Measurements from ENCODE around the gene ETS2. TPM values are rescaled to one million over a fixed set of nuclear protein-coding genes. Genes with fewer than 3 reads are reported as not detected.

ETS2 gene
- polyA plus RNA-seq, 1 donor from 2014 or later: 11.6 TPM

DNA sequence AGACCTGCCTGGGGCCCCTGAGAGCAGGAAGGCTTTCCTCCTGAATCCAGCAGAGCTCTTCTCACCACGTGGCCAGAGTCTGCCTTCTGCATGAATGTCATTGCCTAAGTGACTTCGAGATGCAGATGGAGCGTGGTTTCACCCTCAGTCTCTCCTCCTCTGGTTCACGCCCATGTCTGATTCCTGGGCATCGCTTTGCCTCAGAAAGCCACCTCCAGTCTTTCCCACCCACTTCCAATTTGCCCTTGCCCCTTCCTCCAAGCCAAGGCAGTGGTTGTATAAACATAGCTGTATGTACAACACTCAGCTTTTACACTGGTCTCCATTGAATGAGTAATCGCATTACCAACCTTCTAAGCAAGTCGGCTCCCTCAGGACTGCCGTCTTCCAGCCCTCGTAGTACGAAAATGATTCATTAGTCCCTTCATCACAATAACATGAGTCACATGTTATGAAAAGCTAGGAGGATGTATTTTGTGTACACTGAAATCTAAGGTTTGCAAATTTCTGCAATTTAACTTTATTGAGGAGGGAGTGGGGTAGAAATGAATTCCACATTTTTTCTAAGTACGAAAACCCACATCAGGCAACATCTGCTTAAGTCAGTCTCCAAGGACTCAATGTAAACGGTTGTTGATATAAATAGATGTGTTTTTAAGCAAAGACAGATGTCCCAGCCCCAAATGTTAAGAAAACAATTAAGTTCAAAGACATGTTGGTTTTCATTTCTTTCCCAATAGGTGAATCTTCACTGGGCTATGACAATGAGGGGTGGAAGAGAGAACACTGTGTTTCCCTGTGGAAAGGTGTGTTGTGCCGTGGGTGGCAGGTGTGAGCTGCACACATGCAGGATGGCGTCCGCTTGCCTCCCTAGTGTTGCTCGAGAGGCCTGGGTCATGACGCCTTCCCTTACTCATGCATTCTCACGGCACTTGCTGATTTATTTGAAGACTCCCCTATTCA lies 32.3 kb upstream of the ETS2 start:
- H3K36me3 ChIP-seq (ENCODE audit: insufficient read depth, low read length): no peaks in the 10 kb centered on the region
- no peaks in the 10 kb centered on the region for H3K9me2 ChIP-seq (ENCODE audit: insufficient read depth, low read length)
- no peaks in the 10 kb centered on the region for H3K79me2 ChIP-seq (replicated peaks; ENCODE audit: insufficient read depth, low read length)
- H4K20me1 ChIP-seq (ENCODE audit: insufficient read depth): no peaks in the 10 kb centered on the region
- no peak overlapping the region for H3K27ac ChIP-seq (ENCODE audit: low read length)
- no peaks in the 10 kb centered on the region for H3K9me3 ChIP-seq (ENCODE audit: low read length)
- TF ChIP-seq POLR2AphosphoS5 (IDR thresholded peaks at IDR 0.05) (no peak), TAF1 (IDR thresholded peaks at IDR 0.05; ENCODE audit: low read depth) (no peak), SMC3 (conservative IDR thresholded peaks at IDR 0.05; ENCODE audit: poor library complexity) (no peak)
- TF ChIP-seq, protein P1, sequence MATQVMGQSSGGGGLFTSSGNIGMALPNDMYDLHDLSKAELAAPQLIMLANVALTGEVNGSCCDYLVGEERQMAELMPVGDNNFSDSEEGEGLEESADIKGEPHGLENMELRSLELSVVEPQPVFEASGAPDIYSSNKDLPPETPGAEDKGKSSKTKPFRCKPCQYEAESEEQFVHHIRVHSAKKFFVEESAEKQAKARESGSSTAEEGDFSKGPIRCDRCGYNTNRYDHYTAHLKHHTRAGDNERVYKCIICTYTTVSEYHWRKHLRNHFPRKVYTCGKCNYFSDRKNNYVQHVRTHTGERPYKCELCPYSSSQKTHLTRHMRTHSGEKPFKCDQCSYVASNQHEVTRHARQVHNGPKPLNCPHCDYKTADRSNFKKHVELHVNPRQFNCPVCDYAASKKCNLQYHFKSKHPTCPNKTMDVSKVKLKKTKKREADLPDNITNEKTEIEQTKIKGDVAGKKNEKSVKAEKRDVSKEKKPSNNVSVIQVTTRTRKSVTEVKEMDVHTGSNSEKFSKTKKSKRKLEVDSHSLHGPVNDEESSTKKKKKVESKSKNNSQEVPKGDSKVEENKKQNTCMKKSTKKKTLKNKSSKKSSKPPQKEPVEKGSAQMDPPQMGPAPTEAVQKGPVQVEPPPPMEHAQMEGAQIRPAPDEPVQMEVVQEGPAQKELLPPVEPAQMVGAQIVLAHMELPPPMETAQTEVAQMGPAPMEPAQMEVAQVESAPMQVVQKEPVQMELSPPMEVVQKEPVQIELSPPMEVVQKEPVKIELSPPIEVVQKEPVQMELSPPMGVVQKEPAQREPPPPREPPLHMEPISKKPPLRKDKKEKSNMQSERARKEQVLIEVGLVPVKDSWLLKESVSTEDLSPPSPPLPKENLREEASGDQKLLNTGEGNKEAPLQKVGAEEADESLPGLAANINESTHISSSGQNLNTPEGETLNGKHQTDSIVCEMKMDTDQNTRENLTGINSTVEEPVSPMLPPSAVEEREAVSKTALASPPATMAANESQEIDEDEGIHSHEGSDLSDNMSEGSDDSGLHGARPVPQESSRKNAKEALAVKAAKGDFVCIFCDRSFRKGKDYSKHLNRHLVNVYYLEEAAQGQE (IDR thresholded peaks at IDR 0.05; ENCODE audit: borderline replicate concordance): no peak
- no peak overlapping the region for H3K4me2 ChIP-seq (ENCODE audit: low read length)
- H3K9ac ChIP-seq (ENCODE audit: low read length): no peak overlapping the region
- H2AFZ ChIP-seq (ENCODE audit: low read depth, low read length): no peak overlapping the region
- H3K4me3 ChIP-seq (ENCODE audit: low read length): no peak overlapping the region
- no peaks in the 10 kb centered on the region for H3K27me3 ChIP-seq (ENCODE audit: insufficient read depth, low read depth, low read length)
- H3F3A ChIP-seq (ENCODE audit: insufficient read depth, low read length, poor library complexity, severe bottlenecking): no peaks in the 10 kb centered on the region

DNA sequence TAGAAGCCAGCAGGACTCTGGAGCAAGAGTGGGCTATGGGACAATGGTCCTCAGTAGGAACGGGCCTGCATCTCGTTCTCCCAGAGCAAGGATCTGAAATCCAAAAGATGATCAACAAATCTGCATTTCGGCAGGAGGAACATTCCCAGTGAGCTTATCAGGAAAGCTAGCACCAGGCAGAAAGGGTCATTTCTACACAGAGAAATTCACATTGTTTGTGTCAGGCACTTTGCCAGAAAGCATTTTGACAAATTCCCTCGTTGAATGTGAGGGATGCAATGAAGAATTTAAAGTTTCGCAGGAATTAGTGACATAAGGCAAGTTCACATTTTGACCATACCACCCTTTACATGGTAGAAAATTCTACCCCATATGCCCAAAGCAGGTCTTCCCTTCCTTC lies 31.6 kb upstream of the ETS2 start:
- no peaks in the 10 kb centered on the region for H4K20me1 ChIP-seq (ENCODE audit: insufficient read depth)
- H3K27me3 ChIP-seq (ENCODE audit: insufficient read depth, low read depth, low read length): no peaks in the 10 kb centered on the region
- no peak overlapping the region for H2AFZ ChIP-seq (ENCODE audit: low read depth, low read length)
- TF ChIP-seq SMC3 (conservative IDR thresholded peaks at IDR 0.05; ENCODE audit: poor library complexity): no peak
- TF ChIP-seq, protein P1 (IDR thresholded peaks at IDR 0.05; ENCODE audit: borderline replicate concordance): no peak
- no peak for TF ChIP-seq EZH2 (IDR thresholded peaks at IDR 0.05; ENCODE audit: borderline replicate concordance, insufficient read depth, low read length, poor library complexity, severe bottlenecking)
- no peak overlapping the region for H3K4me3 ChIP-seq (ENCODE audit: low read length)
- no peak overlapping the region for H3K4me2 ChIP-seq (ENCODE audit: low read length)
- H3K9ac ChIP-seq (ENCODE audit: low read length): no peak overlapping the region
- no peaks in the 10 kb centered on the region for H3K9me2 ChIP-seq (ENCODE audit: insufficient read depth, low read length)
- no peaks in the 10 kb centered on the region for H3K36me3 ChIP-seq (ENCODE audit: insufficient read depth, low read length)
- H3K9me3 ChIP-seq (ENCODE audit: low read length): no peaks in the 10 kb centered on the region
- no peaks in the 10 kb centered on the region for H3K79me2 ChIP-seq (replicated peaks; ENCODE audit: insufficient read depth, low read length)
- no peaks in the 10 kb centered on the region for H3F3A ChIP-seq (ENCODE audit: insufficient read depth, low read length, poor library complexity, severe bottlenecking)
- H3K27ac ChIP-seq (ENCODE audit: low read length): no peak overlapping the region

All from neural cell (in vitro differentiated cells).